Hepatocyte (in vitro differentiated cells): ENCODE data around the gene RHOH. TPM values are rescaled to one million over a fixed set of nuclear protein-coding genes. Genes with fewer than 3 reads are reported as not detected.
A peak's percentile ranks its signal among the peaks of the same experiment; 100 is the strongest.

ENCODE experiments used
- DNase-seq: peaks from one replicate; pipeline ENCODE4 v3.0.0-alpha.2; 2016; ENCODE audit warnings: low spot score
- H2AFZ ChIP-seq: fragments of 200-600 bp; sonication (generic); 2 replicates; pipeline ENCODE4 v1.6.0; 2016; ENCODE audit warnings: antibody characterized with exemption, mild to moderate bottlenecking
- H3K27ac ChIP-seq: fragments of 200-600 bp; sonication (generic); 2 replicates; pipeline ENCODE4 v1.5.1; 2016; ENCODE audit warnings: mild to moderate bottlenecking
- H3K27me3 ChIP-seq: fragments of 200-600 bp; sonication (generic); 2 replicates; pipeline ENCODE4 v1.6.1; 2016
- H3K36me3 ChIP-seq: fragments of 200-600 bp; sonication (generic); replicated peaks from 2 replicates; pipeline ENCODE4 v1.5.1; 2016; ENCODE audit warnings: low read depth; ENCODE audit not compliant: insufficient read depth
- H3K4me1 ChIP-seq: fragments of 200-600 bp; sonication (generic); 2 replicates; pipeline ENCODE4 v1.5.1; 2016; ENCODE audit warnings: mild to moderate bottlenecking, moderate library complexity; ENCODE audit not compliant: insufficient read depth
- H3K4me2 ChIP-seq: fragments of 200-600 bp; sonication (generic); 2 replicates; pipeline ENCODE4 v1.6.0; 2016
- H3K4me3 ChIP-seq: fragments of 200-600 bp; sonication (generic); 2 replicates; pipeline ENCODE4 v1.5.1; 2016; ENCODE audit warnings: mild to moderate bottlenecking
- H3K79me2 ChIP-seq: fragments of 200-600 bp; sonication (generic); 2 replicates; pipeline ENCODE4 v1.6.0; 2017; ENCODE audit warnings: mild to moderate bottlenecking
- H3K9me2 ChIP-seq: fragments of 200-600 bp; sonication (generic); replicated peaks from 2 replicates; pipeline ENCODE4 v1.6.0; 2017; ENCODE audit warnings: mild to moderate bottlenecking; ENCODE audit not compliant: insufficient read depth
- H3K9me3 ChIP-seq: fragments of 200-600 bp; sonication (generic); 2 replicates; pipeline ENCODE4 v1.5.1; 2016; ENCODE audit warnings: low read depth, mild to moderate bottlenecking
- H4K20me1 ChIP-seq: fragments of 200-600 bp; sonication (generic); 2 replicates; pipeline ENCODE4 v1.6.0; 2016; ENCODE audit warnings: mild to moderate bottlenecking; ENCODE audit not compliant: insufficient read depth, poor library complexity, severe bottlenecking
- CTCF ChIP-seq: fragments of 200-600 bp; sonication (generic); IDR thresholded peaks from 2 replicates; pipeline ENCODE4 v1.5.1; 2016; ENCODE audit warnings: antibody characterized with exemption, mild to moderate bottlenecking; ENCODE audit not compliant: poor library complexity
- EZH2 ChIP-seq: fragments of 200-600 bp; sonication (generic); IDR thresholded peaks from 2 replicates; pipeline ENCODE4 v1.6.1; 2016; ENCODE audit warnings: antibody characterized with exemption, mild to moderate bottlenecking, borderline replicate concordance
- EZH2phosphoT487 ChIP-seq: fragments of 200-600 bp; sonication (generic); IDR thresholded peaks from one replicate; pipeline ENCODE4 v1.6.1; 2018; ENCODE audit warnings: antibody characterized with exemption, mild to moderate bottlenecking, low read depth, moderate library complexity; ENCODE audit not compliant: unreplicated experiment, severe bottlenecking
- WGBS: methylation state at CpG from one replicate; pipeline ENCODE4 v1.1.6; 2016; ENCODE audit warnings: low lambda C conversion rate; ENCODE audit errors: missing lambda C conversion rate; 5-methylcytosine and 5-hydroxymethylcytosine counted together
- polyA plus RNA-seq: library from polyadenylated mRNA; unstranded; fragments of >200 nt; fragmentation: Nextera tagmentation; extraction: Ambion mirVana; gene quantifications from 2 replicates; pipeline ENCODE4 v1.2.1, GENCODE V29; 2016
- total RNA-seq: library from RNA; depleted of rRNA; stranded (reverse); fragments of >200 nt; gene quantifications from 2 replicates; pipeline ENCODE4 v1.2.3, GENCODE V29; 2014

Gene RHOH
- total and polyA plus RNA-seq, 2 experiments from 2014 or later: not detected

GRCh38 chr4:40255393-40256281, 58.8 kb downstream of the RHOH start:
- Histone ChIP-seq H3K36me3 (no peaks in the 10 kb centered on the region), H3K27ac (peak overlapping the region; percentile 91), H4K20me1 (no peaks in the 10 kb centered on the region), H3K9me2 (no peaks in the 10 kb centered on the region), H3K4me3 (no peak overlapping the region), H3K27me3 (no peaks in the 10 kb centered on the region), H3K79me2 (no peaks in the 10 kb centered on the region), H3K4me1 (peaks cover 21% of the 10 kb centered on the region), H2AFZ (no peak overlapping the region), H3K4me2 (peak overlapping the region; percentile 32), H3K9me3 (no peaks in the 10 kb centered on the region)
- DNase-seq: peak; percentile 87
- WGBS: 59% methylated on average over 3 of the region's 3 CpGs
- TF ChIP-seq EZH2 (no peak), EZH2phosphoT487 (no peak), CTCF (no peak)

GRCh38 chr4:40256329-40256728, 59.5 kb downstream of the RHOH start:
- Histone ChIP-seq H3K9me3 (no peaks in the 10 kb centered on the region), H3K36me3 (no peaks in the 10 kb centered on the region)

GRCh38 chr4:40256817-40257216, 60.0 kb downstream of the RHOH start:
- 93% methylated on average over 3 of the region's 3 CpGs for WGBS
- no peaks in the 10 kb centered on the region for H3K36me3 ChIP-seq
- H4K20me1 ChIP-seq: no peaks in the 10 kb centered on the region
- H3K9me2 ChIP-seq: no peaks in the 10 kb centered on the region
- peak overlapping the region; percentile 91 for H3K27ac ChIP-seq
- H3K4me2 ChIP-seq: no peak overlapping the region
- H2AFZ ChIP-seq: no peak overlapping the region
- H3K79me2 ChIP-seq: no peaks in the 10 kb centered on the region
- DNase-seq: no peak
- no peaks in the 10 kb centered on the region for H3K27me3 ChIP-seq
- H3K9me3 ChIP-seq: no peaks in the 10 kb centered on the region
- H3K4me3 ChIP-seq: no peak overlapping the region
- TF ChIP-seq CTCF: no peak
- TF ChIP-seq EZH2phosphoT487: no peak
- TF ChIP-seq EZH2: no peak
- peaks cover 21% of the 10 kb centered on the region for H3K4me1 ChIP-seq

More at GRCh38 chr4:40256329-40256728, 59.5 kb downstream of the RHOH start:
- WGBS: 85% methylated on average over 5 of the region's 5 CpGs
- Histone ChIP-seq H4K20me1 (no peaks in the 10 kb centered on the region), H3K4me3 (no peak overlapping the region), H3K9me2 (no peaks in the 10 kb centered on the region), H3K4me2 (no peak overlapping the region), H3K4me1 (peaks cover 21% of the 10 kb centered on the region), H3K79me2 (no peaks in the 10 kb centered on the region), H2AFZ (no peak overlapping the region), H3K27me3 (no peaks in the 10 kb centered on the region), H3K27ac (peak overlapping the region; percentile 91)
- DNase-seq: no peak
- TF ChIP-seq EZH2 (no peak), EZH2phosphoT487 (no peak), CTCF (no peak)
